IMR-90 (cell line): ENCODE measurements around the gene D2HGDH. TPM values are rescaled to one million over a fixed set of nuclear protein-coding genes. Genes with fewer than 3 reads are reported as not detected.

Source experiments
- ATAC-seq: fragments of 200-7000 bp; cut with Tn5 transposase; 2 replicates; pipeline ENCODE4 v1.9.1; 2020; ENCODE audit warnings: low read depth, mild to moderate bottlenecking, moderate library complexity
- BruUV-seq: library from RNA; stranded (reverse); fragments of 400-500 nt; replicated peaks from 2 replicates; lab custom pipeline; 2021; lab: Mats Ljungman, UMichigan
- CTCF ChIA-PET: fragments of 300-600 bp; formaldehyde crosslinking; extraction: SDS; loops from one replicate; lab custom pipeline; 2021; ENCODE audit warnings: antibody characterized with exemption; lab: Yijun Ruan, JAX
- POLR2A ChIA-PET: fragments of 300-600 bp; sonication (Branson Sonifier 250); formaldehyde crosslinking; loops from one replicate; lab custom pipeline; 2022; ENCODE audit warnings: antibody characterized with exemption; ENCODE audit not compliant: unreplicated experiment; lab: Charles Lee
- DNase-seq: peaks from one replicate; pipeline ENCODE4 v3.0.0; 2013
- H2AFZ ChIP-seq: replicated peaks from 2 replicates; pipeline ENCODE3; 2013; ENCODE audit warnings: low read length, mild to moderate bottlenecking; ENCODE audit not compliant: poor library complexity
- H2AK5ac ChIP-seq: 2 replicates; pipeline ENCODE4 v1.6.1; 2013; ENCODE audit warnings: low read depth, low read length, inconsistent platforms
- H2AK9ac ChIP-seq: replicated peaks from 2 replicates; pipeline ENCODE3; 2013; ENCODE audit warnings: mild to moderate bottlenecking, low read depth, low read length, moderate library complexity; ENCODE audit not compliant: poor library complexity
- H2BK120ac ChIP-seq: 2 replicates; pipeline ENCODE4 v1.6.1; 2013; ENCODE audit warnings: low read depth, low read length, inconsistent platforms
- H2BK15ac ChIP-seq: 3 replicates; pipeline ENCODE4 v1.6.1; 2013; ENCODE audit warnings: low read depth, low read length, inconsistent platforms
- H2BK20ac ChIP-seq: 2 replicates; pipeline ENCODE4 v1.6.1; 2013; ENCODE audit warnings: low read depth, mild to moderate bottlenecking, inconsistent platforms, low read length, moderate library complexity
- H2BK5ac ChIP-seq: 2 replicates; pipeline ENCODE4 v1.6.1; 2013; ENCODE audit warnings: mild to moderate bottlenecking, low read depth, low read length, inconsistent platforms; ENCODE audit not compliant: poor library complexity, severe bottlenecking
- H3K14ac ChIP-seq: replicated peaks from 2 replicates; pipeline ENCODE4 v1.6.1; 2013; ENCODE audit warnings: low read depth, low read length, inconsistent platforms
- H3K18ac ChIP-seq: 2 replicates; pipeline ENCODE4 v1.6.1; 2013; ENCODE audit warnings: low read depth, low read length, control low read depth
- H3K23ac ChIP-seq: 2 replicates; pipeline ENCODE4 v1.6.1; 2013; ENCODE audit warnings: low read depth, low read length, inconsistent platforms
- H3K27ac ChIP-seq: 2 replicates; pipeline ENCODE4 v1.5.1; 2013; ENCODE audit warnings: mild to moderate bottlenecking, control low read depth, low read length; ENCODE audit not compliant: insufficient read depth
- H3K27me3 ChIP-seq: 2 replicates; pipeline ENCODE4 v1.6.1; 2013; ENCODE audit warnings: low read length; ENCODE audit not compliant: control insufficient read depth, insufficient read depth
- H3K36me3 ChIP-seq: 2 replicates; pipeline ENCODE4 v1.6.1; 2013; ENCODE audit warnings: low read length, mixed read lengths; ENCODE audit not compliant: control insufficient read depth, insufficient read depth
- H3K4ac ChIP-seq: 2 replicates; pipeline ENCODE4 v1.6.1; 2013; ENCODE audit warnings: low read depth, low read length, inconsistent platforms
- H3K4me1 ChIP-seq: 2 replicates; pipeline ENCODE4 v1.6.1; 2013; ENCODE audit warnings: low read length, mixed read lengths; ENCODE audit not compliant: control insufficient read depth, insufficient read depth
- H3K4me2 ChIP-seq: 2 replicates; pipeline ENCODE4 v1.6.1; 2013; ENCODE audit warnings: low read depth, mild to moderate bottlenecking, control low read depth, low read length, moderate library complexity
- H3K4me3 ChIP-seq: 2 replicates; pipeline ENCODE4 v1.5.1; 2013; ENCODE audit warnings: low read depth, mild to moderate bottlenecking, control low read depth, low read length, moderate library complexity; ENCODE audit not compliant: insufficient read depth
- H3K56ac ChIP-seq: 2 replicates; pipeline ENCODE4 v1.6.1; 2013; ENCODE audit warnings: low read length, inconsistent platforms; ENCODE audit not compliant: insufficient read depth; ENCODE audit errors: extremely low read depth
- H3K79me1 ChIP-seq, 2 experiments: 2 replicates each; pipeline ENCODE4 v1.6.1; 2013; ENCODE audit warnings: low read length in 2 of 2, inconsistent platforms in 1 of 2, low read depth in 1 of 2
- H3K9ac ChIP-seq: 2 replicates; pipeline ENCODE4 v1.6.1; 2013; ENCODE audit warnings: low read depth, low read length, control low read depth
- H3K9me1 ChIP-seq: 2 replicates; pipeline ENCODE4 v1.6.1; 2013; ENCODE audit warnings: low read length, inconsistent platforms; ENCODE audit not compliant: insufficient read depth
- H3K9me3 ChIP-seq: 2 replicates; pipeline ENCODE4 v1.6.1; 2013; ENCODE audit warnings: low read length; ENCODE audit not compliant: control insufficient read depth, insufficient read depth
- H4K20me1 ChIP-seq: 2 replicates; pipeline ENCODE4 v1.6.1; 2013; ENCODE audit warnings: low read length, inconsistent platforms; ENCODE audit not compliant: insufficient read depth
- H4K5ac ChIP-seq: 2 replicates; pipeline ENCODE4 v1.6.1; 2013; ENCODE audit warnings: mild to moderate bottlenecking, low read depth, low read length, control low read depth
- H4K8ac ChIP-seq, 2 experiments: 2 replicates each; pipeline ENCODE4 v1.6.1; 2013; ENCODE audit warnings: low read depth in 2 of 2, low read length in 2 of 2, control low read depth in 1 of 2, inconsistent platforms in 1 of 2
- H4K91ac ChIP-seq: 2 replicates; pipeline ENCODE4 v1.6.1; 2013; ENCODE audit warnings: low read depth, low read length, inconsistent platforms; ENCODE audit not compliant: insufficient read depth
- BHLHE40 ChIP-seq: fragments of 150-350 bp; IDR thresholded peaks from 2 replicates; pipeline ENCODE4 v1.6.1; 2016; ENCODE audit warnings: mild to moderate bottlenecking, low read depth, low read length
- CEBPB ChIP-seq: IDR thresholded peaks from 2 replicates; pipeline ENCODE4 v1.6.1; 2012; ENCODE audit warnings: low read depth, low read length, improper control_type of control experiment
- CHD1 ChIP-seq: IDR thresholded peaks from 2 replicates; pipeline ENCODE4 v1.6.1; 2012; ENCODE audit warnings: low read depth, low read length, improper control_type of control experiment
- CTCF ChIP-seq: conservative IDR thresholded peaks from 2 replicates; pipeline ENCODE4 v1.5.1; 2012; ENCODE audit warnings: mild to moderate bottlenecking, low read depth, low read length, improper control_type of control experiment
- ELK1 ChIP-seq: fragments of 150-350 bp; IDR thresholded peaks from 2 replicates; pipeline ENCODE4 v1.6.1; 2016; ENCODE audit warnings: low read depth, mild to moderate bottlenecking, low read length, moderate library complexity, borderline replicate concordance
- FOS ChIP-seq: fragments of 150-350 bp; IDR thresholded peaks from 2 replicates; pipeline ENCODE4 v1.6.1; 2016; ENCODE audit warnings: low read depth, low read length
- MAFK ChIP-seq: IDR thresholded peaks from 2 replicates; pipeline ENCODE4 v1.6.1; 2012; ENCODE audit warnings: low read depth, low read length, improper control_type of control experiment
- MAZ ChIP-seq: IDR thresholded peaks from 2 replicates; pipeline ENCODE4 v1.6.1; 2012; ENCODE audit warnings: low read depth, mild to moderate bottlenecking, low read length, improper control_type of control experiment, moderate library complexity, borderline replicate concordance
- MXI1 ChIP-seq: IDR thresholded peaks from 2 replicates; pipeline ENCODE4 v1.6.1; 2012; ENCODE audit warnings: low read depth, mild to moderate bottlenecking, low read length, moderate library complexity, borderline replicate concordance
- NFE2L2 ChIP-seq: fragments of 150-350 bp; IDR thresholded peaks from 2 replicates; pipeline ENCODE4 v1.6.1; 2016; ENCODE audit warnings: low read depth, mild to moderate bottlenecking, low read length
- POLR2A ChIP-seq: IDR thresholded peaks from 2 replicates; pipeline ENCODE4 v1.6.1; 2012; ENCODE audit warnings: mild to moderate bottlenecking, low read depth, low read length
- RAD21 ChIP-seq: IDR thresholded peaks from 2 replicates; pipeline ENCODE4 v1.6.1; 2012; ENCODE audit warnings: low read length, improper control_type of control experiment
- RCOR1 ChIP-seq: IDR thresholded peaks from 2 replicates; pipeline ENCODE4 v1.6.1; 2012; ENCODE audit warnings: mild to moderate bottlenecking, low read length, improper control_type of control experiment; ENCODE audit not compliant: insufficient replicate concordance
- RFX5 ChIP-seq: IDR thresholded peaks from 2 replicates; pipeline ENCODE4 v1.8.0; 2012; ENCODE audit warnings: low read depth, mild to moderate bottlenecking, low read length, moderate library complexity
- SMC3 ChIP-seq: fragments of 150-350 bp; IDR thresholded peaks from 2 replicates; pipeline ENCODE4 v1.6.1; 2016; ENCODE audit warnings: low read depth, mild to moderate bottlenecking, antibody characterized with exemption, low read length, moderate library complexity
- USF2 ChIP-seq: fragments of 150-350 bp; IDR thresholded peaks from 2 replicates; pipeline ENCODE4 v1.6.1; 2017; ENCODE audit warnings: mild to moderate bottlenecking, antibody characterized with exemption, low read length, low read depth
- WGBS, 2 experiments: methylation state at CpG; one replicate each; pipeline versions ENCODE4 v1.1.5 to v1.1.7; 2013; ENCODE audit warnings: missing lambda C conversion rate in 2 of 2; ENCODE audit not compliant: insufficient read length in 1 of 2; ENCODE audit errors: extremely low coverage in 2 of 2; 5-methylcytosine and 5-hydroxymethylcytosine counted together
- dilution Hi-C: fragments of 300-500 bp; cut with HindIII; formaldehyde crosslinking; loops from one replicate; pipeline ENCODE4 v1.14.3; 2018; ENCODE audit warnings: low sequenced_read_pairs; ENCODE audit not compliant: unreplicated experiment
- in situ Hi-C: fragments of 300-500 bp; cut with MboI; formaldehyde crosslinking; loops from 3 replicates; pipeline ENCODE4 v1.14.3; 2019; ENCODE audit warnings: low sequenced_read_pairs, inconsistent platforms, mixed read lengths
- intact Hi-C: fragments of 100-400 bp; cut with micrococcal nuclease; formaldehyde crosslinking; loops from 2 replicates; pipeline ENCODE4 v1.10.0; 2022
- polyA plus RNA-seq, 3 experiments: library from polyadenylated mRNA; depleted of rRNA; stranded (reverse); fragments of >200 nt; gene quantifications; 2 replicates each; pipeline ENCODE4 v1.2.3, GENCODE V29; 2012; ENCODE audit warnings: low replicate concordance in 1 of 3
- total RNA-seq: library from RNA; depleted of rRNA; stranded (reverse); fragments of >200 nt; gene quantifications from 2 replicates; pipeline ENCODE4 v1.2.3, GENCODE V29; 2012

D2HGDH gene
- total and polyA plus RNA-seq, 2 of the 4 experiments (the other 2 are of a cell fraction): 6.3 to 22.1 TPM

- in situ Hi-C loops (no loop called here), dilution Hi-C loops (no loop called here), intact Hi-C loops (no loop called here)
- no peak for TF ChIP-seq POLR2A
- TF ChIP-seq CTCF: no peak
- TF ChIP-seq RAD21: no peak
- TF ChIP-seq CEBPB: no peak
- TF ChIP-seq SMC3: no peak
- TF ChIP-seq NFE2L2: no peak
- no peak for TF ChIP-seq MAZ
- no peak for TF ChIP-seq RCOR1
- no peak for TF ChIP-seq MAFK
- TF ChIP-seq CHD1: no peak
- no peak for TF ChIP-seq MXI1
- TF ChIP-seq BHLHE40: no peak
- no peak for TF ChIP-seq ELK1
- TF ChIP-seq FOS: no peak
- TF ChIP-seq RFX5: no peak
- TF ChIP-seq USF2: no peak
- Histone ChIP-seq H4K91ac (no peak overlapping the region), H2BK20ac (no peak overlapping the region), H4K5ac (no peak overlapping the region), H3K9me1 (no peaks in the 10 kb centered on the region), H3K4me3 (no peak overlapping the region), H3K36me3 (peaks cover 3% of the 10 kb centered on the region; the same call in 1 of the 2 replicates), H2BK15ac (no peak overlapping the region), H3K4me2 (no peak overlapping the region), H3K23ac (no peak overlapping the region), H2BK5ac (no peak overlapping the region), H3K18ac (no peak overlapping the region), H2AK5ac (no peak overlapping the region), H3K56ac (no peak overlapping the region), H2AFZ (no peak overlapping the region), H4K20me1 (no peaks in the 10 kb centered on the region; the same call in 1 of the 2 replicates), H2AK9ac (no peak overlapping the region), H3K4ac (no peak overlapping the region), H3K79me1 (no peaks in the 10 kb centered on the region), H3K14ac (no peak overlapping the region), H3K27ac (no peak overlapping the region), H3K9ac (no peak overlapping the region), H3K4me1 (peaks cover 12% of the 10 kb centered on the region), H4K8ac (no peak overlapping the region), H3K9me3 (no peaks in the 10 kb centered on the region), H2BK120ac (no peak overlapping the region), H3K27me3 (no peaks in the 10 kb centered on the region)
- ChIA-PET POLR2A (no interaction called here), CTCF (no interaction called here)
- BruUV-seq: no TSS peak
- DNase-seq (no peak), ATAC-seq (no peak)
- 75% methylated on average over 6 of the region's 27 CpGs; no CpG with 5 or more reads in 1 of the 2 experiments for WGBS, 2 experiments
Observed at GRCh38 chr2:241770185-241770935, 35.9 kb downstream of the D2HGDH start.
